Stimulated activated CD8-positive, alpha-beta memory T cell treated with anti-CD3 and anti-CD28 coated beads, Interleukin-15, amount 100 ng/mL, for 48 hours (primary cell): Measurements from ENCODE around the gene ARL16.

Source experiments
- DNase-seq, 2 donors: peaks; one replicate each; pipeline ENCODE4 v3.0.0-alpha.2; 2020; ENCODE audit warnings: low read depth in 2 of 2

Gene ARL16

DNA sequence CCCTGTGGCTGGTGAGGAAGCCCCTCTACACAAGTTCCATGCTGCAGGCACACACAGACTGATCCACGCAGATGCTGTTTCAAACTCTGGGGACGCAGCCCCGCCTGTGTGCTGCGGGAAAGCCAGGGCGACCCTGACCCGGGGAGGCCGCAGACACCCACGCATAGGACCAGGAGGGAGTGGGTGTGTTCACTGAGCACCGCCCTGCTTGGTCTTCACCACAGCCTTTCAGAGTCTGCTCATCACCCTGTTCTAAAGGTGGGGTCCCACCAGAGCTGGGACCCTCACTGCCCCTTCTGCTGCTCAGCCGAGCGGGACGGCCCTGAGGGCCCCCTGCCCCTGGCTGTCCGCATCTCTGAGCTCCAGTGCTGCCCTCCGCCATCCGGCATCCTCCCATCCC is 39.1 kb downstream of the ARL16 start:
- DNase-seq = no peak

DNA sequence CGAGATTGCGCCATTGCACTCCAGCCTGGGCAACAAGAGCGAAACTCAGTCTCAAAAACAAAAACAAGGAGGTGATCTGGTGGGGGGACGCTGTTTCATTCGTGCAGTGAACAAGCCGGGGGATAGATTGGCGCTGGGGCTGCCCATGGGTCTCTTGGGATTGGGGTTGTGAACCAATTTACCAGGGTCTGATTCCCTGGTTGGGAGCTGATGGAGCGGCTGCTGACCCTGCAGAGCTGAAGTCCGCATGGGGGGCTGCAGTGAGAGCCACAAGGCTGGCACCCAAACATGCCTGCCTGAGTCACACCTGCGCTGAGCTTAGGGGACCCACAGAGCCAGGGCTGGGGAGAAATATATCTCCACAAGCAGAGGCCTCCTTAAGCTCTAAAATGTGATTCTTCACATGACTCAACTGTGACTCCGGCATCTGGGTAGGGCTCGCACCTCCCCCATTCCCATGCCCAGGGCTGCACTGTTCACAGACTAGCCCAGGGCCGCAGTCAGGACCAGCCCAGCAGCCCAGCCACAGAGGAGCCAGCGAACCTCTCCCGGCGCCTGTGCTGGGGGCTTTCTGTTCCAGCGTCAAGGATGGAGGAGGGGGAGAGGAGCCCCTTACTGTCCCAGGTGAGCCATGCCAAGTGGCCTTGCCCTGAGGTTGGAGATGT is 41.6 kb downstream of the ARL16 start:
- no peak for DNase-seq

GRCh38 chr17:81640011-81640410 is 43.6 kb downstream of the ARL16 start:
- DNase-seq = no peak

GRCh38 chr17:81638683-81639082 is 44.9 kb downstream of the ARL16 start:
- no peak for DNase-seq

DNA sequence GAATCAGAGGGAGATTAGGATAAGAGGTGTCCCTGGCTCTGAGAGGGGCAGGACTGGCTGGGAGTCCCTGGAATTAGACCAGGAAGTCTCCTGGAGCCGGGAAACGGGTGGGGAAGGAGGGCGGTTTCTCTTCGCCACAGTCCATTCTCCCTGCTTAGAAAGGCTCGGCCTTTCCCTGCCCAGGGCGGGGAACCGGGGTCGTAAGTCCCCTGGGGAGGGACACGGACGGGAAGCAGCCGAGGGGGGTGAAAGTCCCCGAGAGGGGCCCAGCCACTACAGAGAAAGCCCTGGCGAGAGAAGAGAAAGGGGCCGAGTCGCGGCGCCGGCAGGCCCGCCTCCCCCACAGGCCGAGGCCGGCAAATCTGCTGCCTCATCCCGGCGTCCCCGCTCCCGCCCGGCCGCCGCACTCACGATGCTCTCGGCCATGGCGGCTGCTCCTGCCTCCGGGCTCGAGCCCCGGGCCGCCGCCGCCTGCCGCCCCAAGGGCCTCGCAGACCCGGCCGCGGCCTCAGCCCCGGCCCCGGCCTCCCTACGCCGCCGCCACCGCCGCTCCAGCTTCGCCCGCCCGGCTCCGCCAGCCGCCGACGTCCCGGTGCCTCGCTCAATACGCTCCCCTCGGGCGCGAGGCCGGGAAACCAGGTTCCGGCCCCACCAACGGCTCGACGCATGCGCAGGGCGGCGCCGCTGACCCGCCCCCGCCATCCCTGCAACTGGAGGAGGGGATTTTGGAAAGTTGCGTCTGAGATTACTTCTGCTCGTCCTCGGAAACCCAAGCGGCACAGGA is 46.9 kb downstream of the ARL16 start, which contains the start of the genes NPLOC4 and TSPAN10:
NPLOC4 (minus strand) TSS at position 608 of the 784 bp plus-strand sequence; CDS start at position 426, 182 bp downstream.
TSPAN10 (plus strand) TSS at position 692 of the 784 bp plus-strand sequence. CDS start 5,217 bp downstream, outside the sequence.
- peak; percentile 74 to 77 for DNase-seq

DNA sequence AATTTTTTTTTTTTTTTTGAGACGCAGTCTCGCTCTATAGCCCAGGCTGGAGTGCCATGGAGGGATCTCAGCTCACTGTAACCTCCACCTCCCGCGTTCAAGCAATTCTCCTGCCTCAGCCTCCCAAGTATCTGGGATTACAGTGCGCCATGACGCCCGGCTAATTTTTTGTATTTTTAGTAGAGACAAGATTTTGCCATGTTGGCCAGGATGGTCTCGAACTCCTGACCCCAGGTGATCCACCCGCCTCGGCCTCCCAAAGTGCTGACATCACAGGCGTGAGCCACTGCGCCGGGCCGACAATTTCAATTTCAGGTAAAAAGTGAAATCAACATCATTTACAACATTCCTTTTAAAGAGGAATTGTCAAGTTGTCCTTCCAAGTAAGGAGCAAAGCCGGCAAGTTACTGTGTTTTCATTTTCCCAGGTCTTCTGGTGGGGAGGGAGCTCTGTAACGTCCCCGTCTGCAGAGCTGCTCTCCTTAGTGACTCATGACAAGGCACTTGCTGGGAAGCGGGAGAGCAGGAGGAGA is 47.6 kb downstream of the ARL16 start:
- DNase-seq = no peak

GRCh38 chr17:81635431-81635830 is 48.2 kb downstream of the ARL16 start:
- no peak for DNase-seq

GRCh38 chr17:81631482-81631881 is 52.1 kb downstream of the ARL16 start:
- DNase-seq = no peak
